GM18505 (cell line): ENCODE results near the gene TECR.

Source experiments
- ATAC-seq: cut with Tn5 transposase; IDR thresholded peaks from one replicate; pipeline ENCODE4 v1.9.1; 2021; ENCODE audit not compliant: unreplicated experiment
- POLR2A ChIP-seq: IDR thresholded peaks from 4 replicates; pipeline ENCODE4 v1.6.1; 2011; ENCODE audit warnings: borderline replicate concordance; ENCODE audit not compliant: insufficient read depth, insufficient read length; ENCODE audit errors: extremely low read depth

The TECR gene

GRCh38 chr19:14516048-14516534 is 13.3 kb upstream of the TECR start:
- no peak for TF ChIP-seq POLR2A
- no peak for ATAC-seq

DNA sequence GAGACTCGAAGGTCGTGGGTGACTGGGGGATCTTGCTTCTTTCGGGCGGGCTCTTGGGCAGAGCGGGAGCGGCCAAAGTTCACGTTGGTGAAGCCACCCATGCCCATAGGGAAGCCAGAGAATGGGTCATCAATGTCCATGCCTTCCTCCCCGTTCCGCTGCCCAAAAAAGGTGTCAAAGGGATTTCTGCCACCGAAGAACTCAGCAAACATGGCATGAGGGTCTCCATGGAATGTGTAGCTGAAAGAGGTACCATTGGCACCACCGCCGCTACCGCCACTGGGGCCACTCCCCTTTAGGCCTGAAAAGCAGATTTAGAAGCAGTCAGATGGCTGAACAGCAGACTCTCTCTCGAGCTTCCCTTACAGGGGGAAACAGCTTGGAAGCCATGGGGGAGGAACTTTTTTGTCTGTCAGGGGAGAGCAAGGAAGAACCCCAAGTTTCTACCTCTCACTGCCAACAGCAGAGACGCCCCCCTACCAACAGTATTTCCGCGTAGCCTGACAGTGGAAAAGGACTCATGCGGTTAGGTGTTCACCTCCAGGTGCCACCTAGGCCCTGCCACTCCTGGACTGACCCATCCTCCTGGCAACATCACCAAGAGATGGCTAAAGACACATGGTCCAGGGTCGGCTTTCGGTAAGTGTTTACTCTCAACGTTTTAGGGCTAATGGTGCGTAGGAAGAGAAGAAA is 12.5 kb upstream of the TECR start:
- no peak for ATAC-seq
- TF ChIP-seq POLR2A: no peak

DNA sequence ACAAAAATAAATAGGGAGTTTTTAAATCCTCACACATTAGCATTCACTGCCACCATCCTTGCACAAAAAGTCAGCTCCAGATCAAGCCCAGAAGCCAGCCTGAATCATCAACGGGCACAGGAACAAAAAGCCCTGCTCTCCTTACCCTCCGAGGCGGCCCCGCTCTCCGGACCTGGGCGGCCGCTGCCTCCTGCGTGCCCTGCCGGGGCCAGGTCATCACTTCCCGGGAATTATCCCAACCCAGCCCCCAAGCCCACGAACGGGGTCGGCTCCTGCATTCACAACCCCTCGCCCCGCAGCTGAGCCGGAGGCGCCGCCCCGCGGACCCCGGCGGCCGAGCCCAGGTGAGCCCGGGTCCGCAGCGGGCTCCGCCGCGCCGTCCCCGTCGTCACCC is 12.0 kb upstream of the TECR start:
- no peak for TF ChIP-seq POLR2A
- no peak for ATAC-seq

- TF ChIP-seq POLR2A: peak; percentile 97
- ATAC-seq: peak; percentile 60
Measured at GRCh38 chr19:14517840-14518505, 11.4 kb upstream of the TECR start, which contains the start of gene DNAJB1. DNAJB1 (minus strand) TSS chr19:14518397; CDS start chr19:14518349, 48 bp downstream.

DNA sequence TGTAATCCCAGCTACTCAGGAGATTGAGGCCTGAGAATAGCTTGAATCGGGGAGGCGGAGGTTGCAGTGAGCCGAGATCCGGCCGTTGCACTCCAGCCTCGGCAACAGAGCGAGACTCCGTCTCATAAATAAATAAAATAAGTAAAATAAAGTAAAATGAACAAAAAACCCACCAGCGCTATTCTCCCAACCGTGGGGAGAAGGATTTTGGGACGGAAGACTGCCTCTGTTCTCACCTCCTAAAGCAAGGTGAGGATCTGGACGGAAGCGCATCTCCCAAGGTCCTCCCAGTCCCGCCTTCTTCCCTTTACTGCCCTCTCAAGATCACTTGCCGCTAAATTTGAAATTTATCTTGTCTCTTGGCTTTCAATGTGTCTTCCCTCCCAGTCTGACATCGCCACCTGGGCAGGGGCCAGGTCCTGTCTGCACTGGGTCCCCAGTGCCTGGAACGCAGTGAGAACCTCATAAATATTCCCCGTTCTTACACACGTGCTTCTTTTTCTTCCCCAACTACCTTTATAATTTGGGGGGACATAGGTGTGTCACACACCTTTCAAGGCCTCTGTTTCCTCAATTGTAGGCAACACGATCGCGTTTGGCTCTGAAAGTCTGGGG is 10.0 kb upstream of the TECR start:
- no peak for TF ChIP-seq POLR2A
- ATAC-seq: no peak

DNA sequence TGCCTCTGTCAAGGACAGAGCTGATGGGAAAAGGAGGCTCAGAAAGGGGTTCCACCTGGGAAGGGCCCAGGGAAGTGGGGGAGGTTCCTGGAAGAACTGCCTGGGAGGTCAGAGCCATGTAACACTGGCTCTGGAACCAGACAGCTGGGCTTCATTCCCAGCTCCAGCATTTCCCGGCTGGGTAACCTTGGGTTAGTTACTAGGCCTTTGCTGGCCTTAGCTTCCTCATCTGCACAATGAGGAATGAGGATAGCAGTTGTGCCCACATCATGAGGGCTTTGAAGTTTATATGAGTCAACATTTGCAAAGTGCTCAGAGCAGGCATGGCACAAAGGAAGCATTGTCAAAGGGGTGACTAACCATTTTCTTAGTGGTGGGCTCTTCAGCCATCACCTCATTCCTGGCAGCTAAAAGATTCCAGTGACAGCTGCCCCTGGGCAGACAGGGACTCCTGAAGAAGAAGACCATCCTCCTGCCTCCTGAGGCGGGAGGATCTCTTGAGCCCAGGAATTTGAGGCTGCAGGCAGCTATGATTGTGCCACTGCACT is 9.5 kb upstream of the TECR start:
- no peak for ATAC-seq
- no peak for TF ChIP-seq POLR2A

DNA sequence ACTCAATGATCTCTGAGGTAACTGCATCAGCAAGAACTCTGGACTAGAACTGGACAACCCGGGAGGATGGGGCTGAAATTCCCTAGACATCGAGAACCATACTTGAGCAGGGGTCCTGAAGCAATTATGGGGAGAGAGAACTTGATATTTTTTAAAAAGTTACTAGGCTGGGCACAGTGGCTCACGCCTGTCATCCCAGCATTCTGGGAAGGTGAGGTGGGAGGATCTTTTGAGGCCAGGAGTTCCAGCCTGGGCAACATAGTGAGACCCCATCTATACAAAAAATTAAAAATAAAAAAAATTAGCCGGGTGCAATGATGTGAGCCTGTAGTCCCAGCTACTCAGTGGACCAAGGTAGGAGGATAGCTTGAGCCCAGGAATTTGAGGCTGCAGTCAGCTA is 8.9 kb upstream of the TECR start:
- TF ChIP-seq POLR2A: no peak
- ATAC-seq: no peak

DNA sequence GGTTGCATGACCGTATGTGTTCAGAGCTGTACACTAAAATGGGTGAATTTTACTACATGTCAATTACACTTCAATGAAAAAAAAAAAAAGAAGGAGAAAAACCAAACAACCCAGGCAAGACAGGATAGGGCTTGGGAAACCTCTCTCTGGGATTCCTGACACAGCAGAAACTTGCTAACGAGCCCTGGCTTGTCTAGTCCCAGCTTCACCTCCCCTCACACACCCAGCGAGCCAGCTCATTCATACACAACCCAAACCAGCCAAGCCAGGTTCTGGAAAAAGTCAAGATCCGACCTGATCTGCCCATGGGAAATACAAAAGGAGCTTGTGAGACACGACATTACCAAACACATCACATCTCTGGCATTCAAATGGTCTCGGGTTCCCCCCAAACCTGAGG is 3.7 kb upstream of the TECR start:
- ATAC-seq: no peak
- no peak for TF ChIP-seq POLR2A

GRCh38 chr19:14526423-14526822 is 3.0 kb upstream of the TECR start:
- no peak for ATAC-seq
- TF ChIP-seq POLR2A: no peak

DNA sequence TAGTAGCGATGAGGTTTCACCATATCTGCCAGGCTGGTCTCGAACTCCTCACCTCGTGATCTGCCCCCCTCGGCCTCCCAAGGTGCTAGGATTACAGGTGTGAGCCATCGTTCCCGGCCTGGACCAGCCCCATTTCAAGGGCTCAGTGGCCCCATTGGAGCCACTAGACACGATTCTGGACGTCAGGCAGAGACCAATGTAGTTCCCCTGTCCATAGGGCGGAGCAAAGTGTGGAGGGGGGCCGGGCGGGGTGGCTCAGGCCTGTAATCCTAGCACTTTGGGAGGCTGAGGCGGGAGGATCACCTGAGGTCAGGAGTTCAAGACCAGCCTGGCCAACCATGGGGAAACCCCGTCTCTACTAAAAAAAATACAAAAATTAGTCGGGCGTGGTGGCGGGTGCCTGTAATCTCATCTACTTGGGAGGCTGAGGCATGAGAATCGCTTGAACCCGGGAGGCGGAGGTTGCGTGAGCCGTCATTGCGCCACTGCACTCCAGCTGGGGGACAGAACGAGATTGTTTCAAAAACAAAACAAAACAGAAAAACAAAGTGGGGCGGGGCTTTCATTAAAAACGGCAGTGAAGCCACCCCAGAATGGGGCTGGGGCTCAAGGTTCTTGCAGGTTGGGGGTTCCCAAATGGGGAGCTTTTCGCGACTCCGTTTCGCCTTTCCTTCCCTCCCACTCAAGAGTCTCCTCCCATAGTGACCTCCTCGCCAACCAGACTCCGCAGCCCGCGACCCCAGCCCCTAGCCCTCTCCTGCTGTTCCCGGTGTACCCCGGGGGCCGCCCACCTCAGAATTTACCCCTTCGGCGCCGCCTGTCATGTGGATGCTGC is 758 bp upstream of the TECR start:
- TF ChIP-seq POLR2A: no peak
- no peak for ATAC-seq

DNA sequence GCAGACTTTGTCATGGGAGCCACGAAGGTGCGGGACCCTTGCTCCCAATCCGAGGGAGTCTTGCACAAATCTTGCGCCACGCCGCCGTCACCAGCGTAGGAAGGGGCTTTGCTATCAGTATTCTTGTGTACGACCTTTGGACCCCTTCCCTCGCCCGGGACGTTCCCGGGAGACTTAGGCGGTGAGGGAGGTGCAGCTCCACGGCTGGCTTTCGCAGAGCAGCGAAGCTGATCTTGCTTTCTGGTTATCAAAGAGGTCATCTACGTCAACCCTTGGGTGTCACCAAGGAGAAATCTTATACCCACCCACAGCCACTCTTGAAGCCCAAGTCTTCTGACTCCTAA is 583 bp downstream of the TECR start:
- no peak for ATAC-seq
- no peak for TF ChIP-seq POLR2A

GRCh38 chr19:14530506-14530905 is 1.1 kb downstream of the TECR start:
- no peak for TF ChIP-seq POLR2A
- ATAC-seq: no peak

DNA sequence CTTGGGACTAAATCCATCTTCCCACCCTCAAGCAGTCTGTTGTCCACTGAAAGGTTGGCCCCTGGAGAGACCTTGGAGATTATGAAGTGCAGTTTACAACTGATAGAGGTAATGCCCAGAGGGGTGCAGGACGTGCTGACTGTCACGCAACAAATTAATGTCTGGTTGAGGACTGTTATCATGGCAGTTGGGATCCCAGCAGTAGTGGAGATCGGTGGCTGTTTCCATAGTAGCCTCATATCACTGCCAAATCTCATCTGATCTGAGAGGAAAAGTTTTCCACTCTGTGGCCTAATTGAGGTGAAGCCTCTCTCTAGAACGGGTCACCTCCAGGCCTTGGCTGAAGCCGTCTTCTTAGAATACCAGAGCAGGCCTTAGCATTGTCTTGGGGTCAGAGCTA is 4.1 kb downstream of the TECR start:
- ATAC-seq: no peak
- no peak for TF ChIP-seq POLR2A

- ATAC-seq: no peak
- TF ChIP-seq POLR2A: no peak
Measured at GRCh38 chr19:14536926-14537692, 7.7 kb downstream of the TECR start.
